Activated CD4-positive, CD25-positive, alpha-beta regulatory T cell treated with anti-CD3 and anti-CD28 coated beads, Interleukin-2, amount 50 U/mL, for 24 hours (primary cell): ENCODE results near the gene NPSR1.
"Not testable (repeated sequence)": the region's sequence is repeated elsewhere in the genome, so short reads cannot be mapped to it uniquely, and the experiment has no call there.

Experiments used
- ATAC-seq, 2 donors: fragments of 150-1000 bp; cut with Tn5 transposase; one replicate each; pipeline ENCODE4 v1.10.0; 2021; ENCODE audit warnings: mild to moderate bottlenecking in 1 of 2, moderate library complexity in 1 of 2

Gene NPSR1

DNA sequence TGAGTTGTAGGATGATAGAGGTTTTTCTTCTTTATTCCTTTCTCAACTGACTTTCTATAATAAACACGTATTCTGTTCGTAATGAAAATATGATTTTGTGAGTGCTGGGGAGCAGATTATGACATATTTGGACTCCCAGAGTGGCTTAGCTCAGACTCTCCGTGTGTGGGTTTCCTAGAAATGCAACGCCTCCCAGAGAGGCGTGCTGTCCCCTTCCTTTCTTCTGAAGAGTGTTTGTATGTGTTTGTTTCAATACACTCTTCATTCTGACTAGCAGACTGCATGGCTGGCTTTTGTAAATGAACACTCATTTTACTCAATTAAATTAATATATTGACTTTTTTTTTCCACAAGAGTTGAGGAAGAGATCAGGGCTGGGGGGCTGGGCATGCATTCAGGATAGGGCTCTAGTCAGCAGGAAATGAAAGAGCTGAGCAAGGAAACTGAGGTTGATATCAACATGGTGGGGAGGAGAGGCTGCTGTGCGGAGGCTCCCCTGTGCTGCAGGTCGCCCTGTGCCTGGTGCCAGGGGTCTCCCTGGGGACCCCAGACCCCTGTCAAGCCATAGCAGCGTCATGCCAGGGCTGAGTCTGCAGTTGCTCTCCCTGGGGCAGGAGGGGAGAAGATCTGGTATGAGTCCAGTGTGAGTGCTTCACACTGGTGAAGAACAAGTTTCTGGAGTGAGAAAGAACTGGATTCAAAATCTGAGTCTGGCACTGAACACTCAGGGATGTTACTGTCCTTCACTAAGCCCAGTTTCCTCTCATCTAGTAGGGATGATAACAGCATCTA is 221.1 kb downstream of the NPSR1 start:
- ATAC-seq = not testable (repeated sequence)

DNA sequence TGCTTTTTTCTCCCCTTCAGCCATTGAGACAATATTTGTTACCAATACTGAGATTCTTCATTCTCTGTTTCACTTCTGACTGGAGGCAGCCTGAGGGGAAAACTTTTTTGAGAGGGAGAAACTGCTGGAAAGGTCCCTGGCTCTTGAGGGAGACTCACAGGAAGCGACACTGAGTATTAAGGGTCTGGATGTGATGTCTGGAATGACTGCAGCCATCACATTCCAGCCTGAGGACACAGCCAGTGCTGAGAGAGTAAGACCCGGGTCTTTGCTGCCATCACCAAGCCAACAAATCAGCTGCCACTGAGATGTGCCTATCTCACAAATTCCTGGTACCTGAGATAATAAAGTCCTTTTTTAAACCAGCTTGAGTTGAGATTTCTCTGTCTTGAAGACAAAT is 221.9 kb downstream of the NPSR1 start:
- no peak for ATAC-seq

DNA sequence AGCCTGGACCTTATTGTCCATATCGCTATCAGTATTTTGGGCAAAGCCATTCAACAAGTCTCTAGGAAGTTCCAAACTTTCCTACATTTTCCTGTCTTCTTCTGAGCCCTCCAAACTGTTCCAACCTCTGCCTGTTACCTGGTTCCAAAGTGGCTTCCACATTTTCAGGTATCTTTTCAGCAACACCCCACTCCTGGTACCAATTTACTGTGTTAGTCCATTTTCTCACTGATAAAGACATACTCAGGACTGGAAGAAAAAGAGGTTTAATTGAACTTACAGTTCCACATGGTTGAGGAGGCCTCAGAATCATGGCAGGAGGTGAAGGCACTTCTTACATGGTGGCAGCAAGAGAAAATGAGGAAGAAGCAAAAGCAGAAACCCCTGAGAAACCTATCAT is 225.8 kb downstream of the NPSR1 start:
- ATAC-seq = not testable (repeated sequence)

DNA sequence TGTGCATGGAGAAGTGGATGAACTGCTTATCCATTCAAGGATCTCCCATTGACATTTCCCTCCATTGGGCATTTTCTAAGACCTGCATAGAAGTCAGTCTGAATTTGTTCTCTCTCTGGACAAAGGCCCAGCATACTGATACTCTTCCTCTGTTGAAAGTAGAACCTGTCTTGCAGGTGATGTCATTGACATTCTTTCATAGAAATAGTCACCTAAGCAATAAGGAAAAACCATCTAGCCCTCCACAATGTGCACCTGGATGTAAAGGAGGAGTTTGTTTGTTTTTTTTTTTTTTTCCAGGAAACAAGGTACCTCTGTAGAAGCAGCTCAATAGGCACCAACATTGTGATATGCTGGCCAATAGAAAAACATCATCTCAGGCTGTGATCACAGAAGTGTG is 228.8 kb downstream of the NPSR1 start:
- no peak for ATAC-seq

DNA sequence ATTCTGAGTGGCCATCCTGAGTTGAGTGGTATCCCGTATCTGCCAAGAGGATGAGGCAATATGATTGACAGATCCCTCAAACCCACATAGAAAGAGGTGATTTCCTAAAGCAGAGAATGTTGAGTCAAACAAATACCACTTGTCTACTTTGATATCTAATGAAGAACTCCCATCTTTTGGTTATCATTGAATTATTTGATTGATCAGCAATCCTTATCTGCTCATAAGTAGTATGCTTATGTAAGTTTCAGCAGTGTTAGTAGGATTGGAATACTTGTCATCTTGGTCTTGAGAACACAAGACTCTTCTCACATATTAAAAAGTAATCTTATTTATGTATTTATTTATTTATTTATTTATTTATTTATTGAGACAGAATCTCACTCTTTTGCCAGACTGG is 231.9 kb downstream of the NPSR1 start:
- ATAC-seq = no peak

DNA sequence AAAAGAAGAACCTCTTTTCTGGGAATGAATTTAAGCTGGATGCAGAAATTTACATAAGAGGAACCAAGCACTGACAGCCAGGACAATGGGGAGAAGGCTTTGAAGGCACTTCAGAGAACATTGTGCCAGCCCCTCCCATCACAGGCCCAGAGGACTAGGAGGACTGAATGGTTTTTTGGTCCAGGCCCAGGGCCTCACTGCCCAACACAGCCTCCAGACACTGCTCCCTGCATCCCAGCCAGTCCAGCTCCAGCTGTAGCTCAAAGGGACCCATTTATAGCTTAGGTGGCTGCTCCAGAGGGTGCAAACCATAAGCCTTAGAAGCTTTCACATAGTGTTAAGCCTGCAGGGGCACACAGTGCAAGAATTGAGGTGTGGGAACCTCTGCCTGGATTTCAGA is 237.2 kb downstream of the NPSR1 start:
- ATAC-seq = no peak
